Measurements from ENCODE around the gene PCNX4. TPM values are rescaled to one million over a fixed set of nuclear protein-coding genes. Genes with fewer than 3 reads are reported as not detected.
A peak's percentile ranks its signal among the peaks of the same experiment; 100 is the strongest.
"Not testable (repeated sequence)": the region's sequence is repeated elsewhere in the genome, so short reads cannot be mapped to it uniquely, and the experiment has no call there.

PCNX4 gene
- total RNA-seq = 36.8 TPM
- long read RNA-seq, full-length matches to known transcripts = 25 of 36 reads
- long read RNA-seq, partial matches to known transcripts = 2 of 36 reads
- long read RNA-seq, other reads (novel, unspliced or antisense) = 9 of 36 reads

- Histone ChIP-seq H3K4me1 (peaks cover 53% of the 10 kb centered on the region), H3K36me3 (no peaks in the 10 kb centered on the region), H3K4me3 (peak within 1 kb of the TSS; percentile 93), H3K27ac (replicated peaks) (peak within 1 kb of the TSS; percentile 95), H3K27me3 (ENCODE audit: low read depth) (no peaks in the 10 kb centered on the region), H3K9me3 (replicated peaks) (no peaks in the 10 kb centered on the region)
- DNase-seq = peak; percentile 96
- intact Hi-C loops (cut with micrococcal nuclease) = no loop called here
- no peak for TF ChIP-seq CTCF (IDR thresholded peaks at IDR 0.05; ENCODE audit: borderline replicate concordance)
Measured at GRCh38 chr14:60091550-60092525, at the start of gene PCNX4. Gene PCNX4, plus strand, starts transcription at chr14:60091923. Its CDS starts 15,716 bp downstream, at chr14:60107639.

- H3K27me3 ChIP-seq (ENCODE audit: low read depth); intact Hi-C loops (cut with micrococcal nuclease); DNase-seq; H3K36me3 ChIP-seq; H3K27ac ChIP-seq (replicated peaks); H3K4me3 ChIP-seq; H3K4me1 ChIP-seq: not testable (repeated sequence)
- H3K9me3 ChIP-seq (replicated peaks) = peaks cover 10% of the 10 kb centered on the region
Measured at GRCh38 chr14:60047976-60048375, 43.7 kb upstream of the PCNX4 start.

GRCh38 chr14:60051721-60052221 lies 40.0 kb upstream of the PCNX4 start:
- H3K27me3 ChIP-seq (ENCODE audit: low read depth) = no peaks in the 10 kb centered on the region

GRCh38 chr14:60058087-60058486 lies 33.6 kb upstream of the PCNX4 start:
- intact Hi-C loops (cut with micrococcal nuclease) = no loop called here
- no peaks in the 10 kb centered on the region for H3K4me1 ChIP-seq
- H3K27ac ChIP-seq (replicated peaks) = no peak overlapping the region
- no peak for TF ChIP-seq CTCF (IDR thresholded peaks at IDR 0.05; ENCODE audit: borderline replicate concordance)
- no peaks in the 10 kb centered on the region for H3K27me3 ChIP-seq (ENCODE audit: low read depth)
- no peak for DNase-seq
- H3K4me3 ChIP-seq = no peak overlapping the region
- no peaks in the 10 kb centered on the region for H3K9me3 ChIP-seq (replicated peaks)
- no peaks in the 10 kb centered on the region for H3K36me3 ChIP-seq

More at GRCh38 chr14:60051721-60052221, 40.0 kb upstream of the PCNX4 start:
- Histone ChIP-seq H3K27ac (replicated peaks) (no peak overlapping the region), H3K4me3 (no peak overlapping the region), H3K36me3 (no peaks in the 10 kb centered on the region), H3K9me3 (replicated peaks) (no peaks in the 10 kb centered on the region), H3K4me1 (peaks cover 5% of the 10 kb centered on the region)
- DNase-seq = no peak
- no peak for TF ChIP-seq CTCF (IDR thresholded peaks at IDR 0.05; ENCODE audit: borderline replicate concordance)
- intact Hi-C loops (cut with micrococcal nuclease) = no loop called here

GRCh38 chr14:60061371-60061770 lies 30.4 kb upstream of the PCNX4 start:
- no peaks in the 10 kb centered on the region for H3K9me3 ChIP-seq (replicated peaks)
- H3K36me3 ChIP-seq = no peaks in the 10 kb centered on the region
- H3K27me3 ChIP-seq (ENCODE audit: low read depth) = no peaks in the 10 kb centered on the region
- no peak for TF ChIP-seq CTCF (IDR thresholded peaks at IDR 0.05; ENCODE audit: borderline replicate concordance)
- DNase-seq = no peak
- H3K27ac ChIP-seq (replicated peaks) = no peak overlapping the region
- no peak overlapping the region for H3K4me3 ChIP-seq
- H3K4me1 ChIP-seq = no peaks in the 10 kb centered on the region
- intact Hi-C loops (cut with micrococcal nuclease) = no loop called here

Data from left ventricle myocardium inferior (tissue), 1 donor.